ENCODE measurements around the gene NOS1AP.

- no peak for TF ChIP-seq CTCF (IDR thresholded peaks at IDR 0.05; ENCODE audit: low read length)
- no peak for TF ChIP-seq EZH2 (optimal IDR thresholded peaks at IDR 0.05; ENCODE audit: low read depth, low read length)
- no peak for TF ChIP-seq EZH2phosphoT487 (IDR thresholded peaks at IDR 0.05; ENCODE audit: low read length)
Observed at GRCh38 chr1:162136760-162137159, 67.3 kb downstream of the NOS1AP start.
